Hepatocyte (in vitro differentiated cells): Measurements from ENCODE around the gene CLBA1. TPM values are rescaled to one million over a fixed set of nuclear protein-coding genes. Genes with fewer than 3 reads are reported as not detected.

Experiments
- DNase-seq: peaks from one replicate; pipeline ENCODE4 v3.0.0-alpha.2; 2016; ENCODE audit warnings: low spot score
- H2AFZ ChIP-seq: fragments of 200-600 bp; sonication (generic); 2 replicates; pipeline ENCODE4 v1.6.0; 2016; ENCODE audit warnings: antibody characterized with exemption, mild to moderate bottlenecking
- H3K27ac ChIP-seq: fragments of 200-600 bp; sonication (generic); 2 replicates; pipeline ENCODE4 v1.5.1; 2016; ENCODE audit warnings: mild to moderate bottlenecking
- H3K27me3 ChIP-seq: fragments of 200-600 bp; sonication (generic); 2 replicates; pipeline ENCODE4 v1.6.1; 2016
- H3K36me3 ChIP-seq: fragments of 200-600 bp; sonication (generic); replicated peaks from 2 replicates; pipeline ENCODE4 v1.5.1; 2016; ENCODE audit warnings: low read depth; ENCODE audit not compliant: insufficient read depth
- H3K4me1 ChIP-seq: fragments of 200-600 bp; sonication (generic); 2 replicates; pipeline ENCODE4 v1.5.1; 2016; ENCODE audit warnings: mild to moderate bottlenecking, moderate library complexity; ENCODE audit not compliant: insufficient read depth
- H3K4me2 ChIP-seq: fragments of 200-600 bp; sonication (generic); 2 replicates; pipeline ENCODE4 v1.6.0; 2016
- H3K4me3 ChIP-seq: fragments of 200-600 bp; sonication (generic); 2 replicates; pipeline ENCODE4 v1.5.1; 2016; ENCODE audit warnings: mild to moderate bottlenecking
- H3K79me2 ChIP-seq: fragments of 200-600 bp; sonication (generic); 2 replicates; pipeline ENCODE4 v1.6.0; 2017; ENCODE audit warnings: mild to moderate bottlenecking
- H3K9me2 ChIP-seq: fragments of 200-600 bp; sonication (generic); replicated peaks from 2 replicates; pipeline ENCODE4 v1.6.0; 2017; ENCODE audit warnings: mild to moderate bottlenecking; ENCODE audit not compliant: insufficient read depth
- H3K9me3 ChIP-seq: fragments of 200-600 bp; sonication (generic); 2 replicates; pipeline ENCODE4 v1.5.1; 2016; ENCODE audit warnings: low read depth, mild to moderate bottlenecking
- H4K20me1 ChIP-seq: fragments of 200-600 bp; sonication (generic); 2 replicates; pipeline ENCODE4 v1.6.0; 2016; ENCODE audit warnings: mild to moderate bottlenecking; ENCODE audit not compliant: insufficient read depth, poor library complexity, severe bottlenecking
- EZH2 ChIP-seq: fragments of 200-600 bp; sonication (generic); IDR thresholded peaks from 2 replicates; pipeline ENCODE4 v1.6.1; 2016; ENCODE audit warnings: antibody characterized with exemption, mild to moderate bottlenecking, borderline replicate concordance
- EZH2phosphoT487 ChIP-seq: fragments of 200-600 bp; sonication (generic); IDR thresholded peaks from one replicate; pipeline ENCODE4 v1.6.1; 2018; ENCODE audit warnings: antibody characterized with exemption, mild to moderate bottlenecking, low read depth, moderate library complexity; ENCODE audit not compliant: unreplicated experiment, severe bottlenecking
- WGBS: methylation state at CpG from one replicate; pipeline ENCODE4 v1.1.6; 2016; ENCODE audit warnings: low lambda C conversion rate; ENCODE audit errors: missing lambda C conversion rate; 5-methylcytosine and 5-hydroxymethylcytosine counted together
- polyA plus RNA-seq: library from polyadenylated mRNA; unstranded; fragments of >200 nt; fragmentation: Nextera tagmentation; extraction: Ambion mirVana; gene quantifications from 2 replicates; pipeline ENCODE4 v1.2.1, GENCODE V29; 2016
- total RNA-seq: library from RNA; depleted of rRNA; stranded (reverse); fragments of >200 nt; gene quantifications from 2 replicates; pipeline ENCODE4 v1.2.3, GENCODE V29; 2014
- TF ChIP-seq, protein P1 (sequence below): fragments of 200-600 bp; sonication (generic); IDR thresholded peaks from 2 replicates; pipeline ENCODE4 v1.5.1; 2016; ENCODE audit warnings: antibody characterized with exemption, mild to moderate bottlenecking; ENCODE audit not compliant: poor library complexity

CLBA1 gene
- total and polyA plus RNA-seq, 2 experiments from 2014 or later: 6.4 to 9.3 TPM

DNA sequence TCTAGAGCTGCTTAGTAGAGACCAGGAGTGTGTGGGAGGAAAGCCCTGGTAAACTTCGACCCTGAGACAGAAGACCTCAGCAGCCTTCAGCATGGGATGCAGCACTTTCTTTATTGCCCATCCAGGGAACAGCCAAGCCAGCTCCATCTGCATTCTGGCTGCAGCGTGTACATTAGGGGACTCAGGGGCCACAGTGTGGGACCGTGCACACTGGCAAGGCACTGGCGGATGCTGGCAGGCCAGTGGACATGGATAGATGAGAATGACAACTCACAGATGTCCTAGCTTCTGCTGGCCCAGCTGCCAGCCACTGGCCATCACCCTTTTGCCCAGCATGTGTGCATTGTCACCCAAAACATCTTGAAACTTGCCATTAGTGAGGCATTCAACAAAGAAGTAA lies 48.4 kb upstream of the CLBA1 start:
- H3K27me3 ChIP-seq: peaks cover 57% of the 10 kb centered on the region
- H2AFZ ChIP-seq: no peak overlapping the region
- no peaks in the 10 kb centered on the region for H3K9me2 ChIP-seq
- no peaks in the 10 kb centered on the region for H3K9me3 ChIP-seq
- no peaks in the 10 kb centered on the region for H4K20me1 ChIP-seq
- H3K36me3 ChIP-seq: no peaks in the 10 kb centered on the region
- no peak for DNase-seq
- no peak overlapping the region for H3K27ac ChIP-seq
- 81% methylated on average over 4 of the region's 4 CpGs for WGBS
- TF ChIP-seq, protein P1, sequence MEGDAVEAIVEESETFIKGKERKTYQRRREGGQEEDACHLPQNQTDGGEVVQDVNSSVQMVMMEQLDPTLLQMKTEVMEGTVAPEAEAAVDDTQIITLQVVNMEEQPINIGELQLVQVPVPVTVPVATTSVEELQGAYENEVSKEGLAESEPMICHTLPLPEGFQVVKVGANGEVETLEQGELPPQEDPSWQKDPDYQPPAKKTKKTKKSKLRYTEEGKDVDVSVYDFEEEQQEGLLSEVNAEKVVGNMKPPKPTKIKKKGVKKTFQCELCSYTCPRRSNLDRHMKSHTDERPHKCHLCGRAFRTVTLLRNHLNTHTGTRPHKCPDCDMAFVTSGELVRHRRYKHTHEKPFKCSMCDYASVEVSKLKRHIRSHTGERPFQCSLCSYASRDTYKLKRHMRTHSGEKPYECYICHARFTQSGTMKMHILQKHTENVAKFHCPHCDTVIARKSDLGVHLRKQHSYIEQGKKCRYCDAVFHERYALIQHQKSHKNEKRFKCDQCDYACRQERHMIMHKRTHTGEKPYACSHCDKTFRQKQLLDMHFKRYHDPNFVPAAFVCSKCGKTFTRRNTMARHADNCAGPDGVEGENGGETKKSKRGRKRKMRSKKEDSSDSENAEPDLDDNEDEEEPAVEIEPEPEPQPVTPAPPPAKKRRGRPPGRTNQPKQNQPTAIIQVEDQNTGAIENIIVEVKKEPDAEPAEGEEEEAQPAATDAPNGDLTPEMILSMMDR: no peak
- no peak for TF ChIP-seq EZH2
- no peak for TF ChIP-seq EZH2phosphoT487
- H3K4me1 ChIP-seq: peaks cover 10% of the 10 kb centered on the region
- no peak overlapping the region for H3K4me3 ChIP-seq
- H3K4me2 ChIP-seq: no peak overlapping the region
- no peaks in the 10 kb centered on the region for H3K79me2 ChIP-seq

GRCh38 chr14:104937694-104938365 lies 47.8 kb upstream of the CLBA1 start:
- Histone ChIP-seq H3K4me1 (peaks cover 3% of the 10 kb centered on the region), H3K79me2 (no peaks in the 10 kb centered on the region), H3K4me2 (no peak overlapping the region), H3K36me3 (no peaks in the 10 kb centered on the region), H4K20me1 (no peaks in the 10 kb centered on the region), H3K9me2 (no peaks in the 10 kb centered on the region), H2AFZ (no peak overlapping the region), H3K9me3 (no peaks in the 10 kb centered on the region), H3K27me3 (peaks cover 50% of the 10 kb centered on the region), H3K4me3 (no peak overlapping the region), H3K27ac (no peak overlapping the region)
- DNase-seq: no peak
- WGBS: 83% methylated on average over 11 of the region's 11 CpGs
- TF ChIP-seq, protein P1: no peak
- TF ChIP-seq EZH2phosphoT487 (no peak), EZH2 (no peak)

- Histone ChIP-seq H3K9me3 (no peaks in the 10 kb centered on the region), H4K20me1 (no peaks in the 10 kb centered on the region), H3K4me3 (no peak overlapping the region), H3K79me2 (no peaks in the 10 kb centered on the region), H3K4me2 (no peak overlapping the region), H3K4me1 (no peaks in the 10 kb centered on the region), H3K9me2 (no peaks in the 10 kb centered on the region), H3K27ac (no peak overlapping the region), H2AFZ (no peak overlapping the region), H3K27me3 (peaks cover 47% of the 10 kb centered on the region), H3K36me3 (no peaks in the 10 kb centered on the region)
- no peak for DNase-seq
- TF ChIP-seq, protein P1: no peak
- TF ChIP-seq EZH2 (no peak), EZH2phosphoT487 (no peak)
- WGBS: 86% methylated on average over 2 of the region's 2 CpGs
Observed at GRCh38 chr14:104938436-104938835, 47.2 kb upstream of the CLBA1 start.
